Suprapubic skin (tissue), 4 donors: ENCODE results near the gene EID3.

ENCODE experiments used
- CTCF ChIP-seq, 2 donors: fragments of 200-600 bp in 1 of 2; fragments of 450-650 bp in 1 of 2; sonication (generic) in 1 of 2; IDR thresholded peaks; one replicate each; pipeline ENCODE4 v1.5.1; 2016 to 2019; ENCODE audit warnings: antibody characterized with exemption in 2 of 2, mild to moderate bottlenecking in 1 of 2, moderate library complexity in 1 of 2
- POLR2A ChIP-seq, 2 donors: fragments of 450-650 bp; IDR thresholded peaks; one replicate each; pipeline ENCODE4 v1.6.1; 2017; ENCODE audit warnings: antibody characterized with exemption in 2 of 2, mild to moderate bottlenecking in 2 of 2, moderate library complexity in 2 of 2
- POLR2AphosphoS5 ChIP-seq, 3 donors: sonication (generic); formaldehyde crosslinking; IDR thresholded peaks; one replicate each; pipeline ENCODE4 v1.6.1; 2017; ENCODE audit warnings: antibody characterized with exemption in 3 of 3

GRCh38 chr12:104276273-104277131, 27.0 kb upstream of the EID3 start:
- TF ChIP-seq CTCF (IDR thresholded peaks at IDR 0.05) (no peak), POLR2A (IDR thresholded peaks at IDR 0.05) (no peak), POLR2AphosphoS5 (IDR thresholded peaks at IDR 0.05) (no peak)
